Gastroesophageal sphincter (tissue), 3 donors: ENCODE measurements around the gene CCL4.

Experiments used
- POLR2A ChIP-seq, 2 donors: fragments of 450-650 bp; IDR thresholded peaks; one replicate each; pipeline ENCODE4 v1.6.1; 2017; ENCODE audit warnings: antibody characterized with exemption in 2 of 2, mild to moderate bottlenecking in 2 of 2, moderate library complexity in 1 of 2
- POLR2AphosphoS5 ChIP-seq: sonication (generic); formaldehyde crosslinking; IDR thresholded peaks from one replicate; pipeline ENCODE4 v1.6.1; 2017; ENCODE audit warnings: antibody characterized with exemption
- TF ChIP-seq, protein P1 (sequence below), 4 experiments: fragments of 200-600 bp in 2 of 4; fragments of 450-650 bp in 2 of 4; sonication (generic) in 1 of 4; IDR thresholded peaks; one replicate each; pipeline ENCODE4 v1.5.1; 2017 to 2019; ENCODE audit warnings: antibody characterized with exemption in 4 of 4, mild to moderate bottlenecking in 2 of 4, moderate library complexity in 2 of 4

- TF ChIP-seq, protein P1, sequence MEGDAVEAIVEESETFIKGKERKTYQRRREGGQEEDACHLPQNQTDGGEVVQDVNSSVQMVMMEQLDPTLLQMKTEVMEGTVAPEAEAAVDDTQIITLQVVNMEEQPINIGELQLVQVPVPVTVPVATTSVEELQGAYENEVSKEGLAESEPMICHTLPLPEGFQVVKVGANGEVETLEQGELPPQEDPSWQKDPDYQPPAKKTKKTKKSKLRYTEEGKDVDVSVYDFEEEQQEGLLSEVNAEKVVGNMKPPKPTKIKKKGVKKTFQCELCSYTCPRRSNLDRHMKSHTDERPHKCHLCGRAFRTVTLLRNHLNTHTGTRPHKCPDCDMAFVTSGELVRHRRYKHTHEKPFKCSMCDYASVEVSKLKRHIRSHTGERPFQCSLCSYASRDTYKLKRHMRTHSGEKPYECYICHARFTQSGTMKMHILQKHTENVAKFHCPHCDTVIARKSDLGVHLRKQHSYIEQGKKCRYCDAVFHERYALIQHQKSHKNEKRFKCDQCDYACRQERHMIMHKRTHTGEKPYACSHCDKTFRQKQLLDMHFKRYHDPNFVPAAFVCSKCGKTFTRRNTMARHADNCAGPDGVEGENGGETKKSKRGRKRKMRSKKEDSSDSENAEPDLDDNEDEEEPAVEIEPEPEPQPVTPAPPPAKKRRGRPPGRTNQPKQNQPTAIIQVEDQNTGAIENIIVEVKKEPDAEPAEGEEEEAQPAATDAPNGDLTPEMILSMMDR (IDR thresholded peaks at IDR 0.05), result no peak
- no peak for TF ChIP-seq POLR2A (IDR thresholded peaks at IDR 0.05)
- TF ChIP-seq POLR2AphosphoS5, result no peak
These were observed 14.2 kb upstream of the CCL4 start for GRCh38 chr17:36089339-36089865.
